B cell (primary cell): ENCODE data around the gene TGFA.

Source experiments
- EZH2 ChIP-seq: IDR thresholded peaks from 2 replicates; pipeline ENCODE4 v1.6.1; 2012; ENCODE audit warnings: borderline replicate concordance, low read depth, mild to moderate bottlenecking, moderate library complexity, low read length; ENCODE audit not compliant: insufficient read depth, poor library complexity, severe bottlenecking
- TF ChIP-seq, protein P1 (sequence below): fragments of 200-600 bp; IDR thresholded peaks from one replicate; pipeline ENCODE4 v1.8.0; 2022; ENCODE audit warnings: antibody characterized with exemption, mild to moderate bottlenecking

DNA sequence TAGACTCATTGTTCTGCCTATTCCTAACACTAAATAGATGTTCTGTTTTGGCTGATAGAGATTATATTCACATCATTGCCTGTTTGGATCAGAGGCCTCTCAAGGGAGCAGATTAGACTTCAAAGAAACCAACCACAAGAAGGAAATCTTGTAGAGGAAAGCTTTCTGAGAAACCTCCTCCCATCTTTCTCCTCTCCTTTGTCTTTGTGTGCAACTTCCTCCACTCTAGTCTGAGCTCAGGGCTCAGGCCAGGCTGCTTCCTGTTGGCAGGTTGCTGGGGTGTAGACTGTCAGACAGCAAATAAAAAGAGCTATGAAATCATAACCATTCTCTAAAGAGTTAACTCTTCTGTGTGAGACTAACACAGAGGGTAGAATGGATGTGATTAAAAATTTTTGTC lies 113.0 kb downstream of the TGFA start:
- TF ChIP-seq, protein P1, sequence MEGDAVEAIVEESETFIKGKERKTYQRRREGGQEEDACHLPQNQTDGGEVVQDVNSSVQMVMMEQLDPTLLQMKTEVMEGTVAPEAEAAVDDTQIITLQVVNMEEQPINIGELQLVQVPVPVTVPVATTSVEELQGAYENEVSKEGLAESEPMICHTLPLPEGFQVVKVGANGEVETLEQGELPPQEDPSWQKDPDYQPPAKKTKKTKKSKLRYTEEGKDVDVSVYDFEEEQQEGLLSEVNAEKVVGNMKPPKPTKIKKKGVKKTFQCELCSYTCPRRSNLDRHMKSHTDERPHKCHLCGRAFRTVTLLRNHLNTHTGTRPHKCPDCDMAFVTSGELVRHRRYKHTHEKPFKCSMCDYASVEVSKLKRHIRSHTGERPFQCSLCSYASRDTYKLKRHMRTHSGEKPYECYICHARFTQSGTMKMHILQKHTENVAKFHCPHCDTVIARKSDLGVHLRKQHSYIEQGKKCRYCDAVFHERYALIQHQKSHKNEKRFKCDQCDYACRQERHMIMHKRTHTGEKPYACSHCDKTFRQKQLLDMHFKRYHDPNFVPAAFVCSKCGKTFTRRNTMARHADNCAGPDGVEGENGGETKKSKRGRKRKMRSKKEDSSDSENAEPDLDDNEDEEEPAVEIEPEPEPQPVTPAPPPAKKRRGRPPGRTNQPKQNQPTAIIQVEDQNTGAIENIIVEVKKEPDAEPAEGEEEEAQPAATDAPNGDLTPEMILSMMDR = no peak
- no peak for TF ChIP-seq EZH2
